HG03095 (cell line): ENCODE data around the gene ARHGAP31.

Experiments used
- ATAC-seq: cut with Tn5 transposase; IDR thresholded peaks from one replicate; pipeline ENCODE4 v1.9.1; 2021; ENCODE audit warnings: moderate library complexity; ENCODE audit not compliant: unreplicated experiment

The ARHGAP31 gene

DNA sequence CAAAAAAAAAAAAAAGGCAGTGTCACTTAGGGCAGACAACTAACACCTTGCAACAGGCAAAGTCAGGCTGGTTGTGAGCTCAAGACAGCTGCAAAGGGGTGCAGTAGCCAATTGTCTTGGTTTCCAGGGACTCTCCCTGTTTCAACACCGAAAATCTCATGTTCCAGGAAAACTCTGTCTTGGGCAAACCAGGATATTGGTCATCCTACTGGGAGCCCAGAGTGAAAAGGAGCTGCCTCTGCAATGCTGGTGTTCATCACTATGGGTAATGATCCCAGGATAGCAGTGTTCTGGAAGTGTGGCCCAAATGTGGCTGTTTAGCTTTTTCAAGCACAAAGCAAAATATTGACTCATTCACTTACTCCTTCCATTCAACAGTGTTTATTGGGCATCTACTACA is 82.6 kb downstream of the ARHGAP31 start:
- ATAC-seq, result no peak

DNA sequence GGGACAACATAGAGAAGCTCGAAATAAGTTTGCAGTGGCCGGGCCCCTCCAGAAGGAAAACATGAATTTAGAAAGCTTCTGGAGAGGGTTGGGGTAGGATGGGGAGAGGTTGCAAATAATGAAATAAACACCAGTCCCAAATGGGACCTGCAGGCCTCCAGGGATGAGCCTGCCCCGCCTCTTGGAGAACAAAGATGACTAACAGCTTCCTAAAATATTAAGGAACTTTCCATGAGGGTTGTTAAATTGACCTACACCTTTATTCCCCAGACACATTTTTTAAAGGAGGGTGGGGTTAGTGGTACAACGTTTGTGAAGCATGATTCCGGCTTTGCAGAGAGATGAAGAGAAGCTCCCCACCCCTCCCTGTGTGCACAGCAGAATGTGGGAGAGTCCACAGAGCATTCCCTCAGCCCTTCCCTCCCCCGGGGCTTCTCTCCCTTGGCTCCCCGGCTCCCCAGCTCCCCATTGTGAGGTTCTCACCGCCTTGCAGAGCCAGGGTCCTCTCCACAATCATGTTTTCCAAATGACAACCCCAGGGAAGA is 84.1 kb downstream of the ARHGAP31 start:
- no peak for ATAC-seq

DNA sequence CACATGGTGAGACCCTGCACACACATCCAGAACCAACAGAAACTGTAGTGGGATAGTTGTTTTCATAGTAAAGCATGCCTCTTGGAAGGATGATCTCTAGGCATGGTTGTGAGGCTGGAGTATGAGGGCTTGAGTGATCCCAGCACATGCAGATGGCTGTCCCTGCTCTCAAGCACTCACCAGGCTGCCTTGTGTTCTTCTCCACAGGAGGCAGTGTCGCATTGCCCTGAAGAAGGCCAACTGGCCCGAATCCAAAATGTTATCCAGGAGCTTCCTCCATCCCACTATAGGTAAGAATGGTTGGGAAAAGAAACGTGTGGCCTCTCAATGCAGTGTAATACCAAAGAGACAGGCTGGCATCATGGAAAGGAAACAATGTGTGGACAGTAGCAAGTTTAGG is 86.5 kb downstream of the ARHGAP31 start:
- ATAC-seq, result no peak

DNA sequence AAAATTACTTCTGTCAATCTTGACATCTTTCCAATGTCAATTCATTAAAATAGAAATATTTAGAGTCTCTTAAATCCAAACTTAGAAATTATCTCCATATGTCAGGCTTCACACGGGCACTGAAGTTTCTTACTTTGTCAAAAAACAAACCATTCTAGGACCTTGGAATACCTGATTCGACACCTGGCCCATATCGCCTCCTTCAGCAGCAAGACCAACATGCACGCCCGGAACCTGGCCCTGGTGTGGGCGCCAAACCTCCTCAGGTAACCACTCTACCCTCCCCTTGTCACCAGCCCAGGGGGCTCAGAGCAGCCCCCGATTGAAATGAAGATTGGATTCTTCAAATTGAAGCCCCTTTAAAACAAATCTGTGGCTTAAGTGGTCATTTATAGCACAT is 88.0 kb downstream of the ARHGAP31 start:
- no peak for ATAC-seq

DNA sequence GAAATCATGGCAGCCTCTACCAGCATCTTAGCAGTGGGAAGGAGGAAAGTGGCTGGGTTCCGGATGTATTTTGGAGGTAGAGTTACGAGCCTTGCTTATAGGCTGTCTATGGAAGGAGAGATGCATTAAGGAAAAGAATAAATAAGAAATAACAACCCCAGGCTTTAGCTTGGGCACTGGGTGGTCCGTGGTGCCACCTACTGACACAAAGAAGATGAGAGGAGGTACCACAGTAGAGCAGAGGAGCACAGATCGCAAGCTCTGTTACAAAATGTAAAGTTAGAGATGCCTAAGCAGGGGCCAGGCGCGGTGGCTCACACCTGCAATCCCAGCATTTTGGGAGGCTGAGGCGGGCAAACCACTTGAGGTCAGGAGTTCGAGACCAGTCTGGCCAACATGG is 94.4 kb downstream of the ARHGAP31 start:
- no peak for ATAC-seq

DNA sequence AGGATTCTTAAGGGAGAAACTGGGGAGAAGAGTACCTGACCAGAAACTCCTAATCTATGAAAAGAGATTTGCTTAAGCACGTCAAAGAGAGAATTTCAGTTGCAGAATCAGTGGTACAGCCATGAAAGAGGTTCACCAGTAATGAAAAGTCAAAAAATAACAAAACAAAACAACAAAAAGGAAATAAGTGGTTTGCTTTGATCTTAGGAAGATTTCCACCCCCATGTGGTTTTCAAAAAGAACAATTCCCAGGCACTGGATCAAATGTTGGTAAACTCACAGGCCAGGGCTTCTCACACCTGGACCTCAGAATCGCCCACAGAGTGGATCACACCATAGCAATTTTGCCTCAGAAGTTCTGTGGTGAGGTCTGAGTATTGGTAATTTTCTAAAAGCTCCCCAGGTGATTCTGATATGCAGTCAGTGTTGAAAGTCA is 101.8 kb downstream of the ARHGAP31 start:
- peak; percentile 71 for ATAC-seq

DNA sequence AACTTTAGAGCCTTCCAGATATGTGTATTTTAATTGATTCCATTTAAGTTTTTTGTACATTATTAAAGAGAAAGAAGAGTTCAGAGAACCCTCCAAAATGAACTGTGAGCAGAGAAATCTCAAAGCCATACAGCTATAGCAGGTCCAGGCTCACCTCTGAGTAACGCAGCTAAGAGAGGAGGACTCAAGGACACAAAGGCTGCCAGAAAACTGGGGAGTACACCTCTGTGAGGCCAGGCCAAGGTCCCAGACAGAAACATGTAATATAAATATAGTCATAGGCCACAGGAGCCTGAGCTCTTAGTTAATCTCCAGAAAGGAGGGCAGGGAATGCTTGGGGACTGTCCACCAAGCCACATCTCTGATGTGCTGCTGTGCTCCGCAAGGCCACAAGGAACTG is 102.7 kb downstream of the ARHGAP31 start:
- ATAC-seq, result no peak

DNA sequence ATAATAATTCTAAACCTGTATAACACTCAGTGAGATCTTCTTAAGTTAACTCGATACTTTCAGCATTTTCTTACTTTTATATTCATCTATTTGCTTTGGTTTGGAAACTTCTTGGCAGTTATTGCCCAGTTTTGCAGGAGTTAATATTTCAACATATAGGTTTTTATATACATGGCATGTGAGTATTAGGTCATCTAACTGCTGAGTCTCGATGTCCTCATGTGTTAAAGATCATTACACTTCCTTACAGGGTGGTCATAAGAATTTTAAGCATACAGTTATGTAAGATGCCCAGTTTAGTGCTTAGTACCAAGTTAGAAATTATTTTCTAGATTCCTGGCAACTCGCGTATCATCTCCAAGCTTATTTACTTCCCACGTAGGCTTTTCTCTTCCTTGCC is 106.3 kb downstream of the ARHGAP31 start:
- ATAC-seq, result no peak

DNA sequence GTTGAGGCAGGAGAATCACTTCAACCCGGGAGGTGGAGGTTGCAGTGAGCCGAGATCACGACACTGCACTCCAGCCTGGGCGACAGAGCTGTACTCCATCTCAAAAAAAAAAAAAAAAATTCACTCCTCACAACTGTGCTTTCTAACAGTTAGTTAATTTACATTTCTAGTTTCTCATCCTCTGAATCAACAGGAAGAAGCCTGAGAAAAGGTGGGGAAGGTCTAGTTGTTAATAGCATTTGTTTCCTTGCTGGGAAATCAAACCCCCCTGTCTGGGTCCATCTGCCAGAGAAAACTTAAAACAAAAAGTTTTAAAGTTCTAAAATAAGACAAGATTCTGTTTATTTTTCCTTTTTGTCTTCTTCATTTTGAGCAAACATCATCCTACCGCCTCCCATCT is 106.9 kb downstream of the ARHGAP31 start:
- ATAC-seq, result peak; percentile 56

DNA sequence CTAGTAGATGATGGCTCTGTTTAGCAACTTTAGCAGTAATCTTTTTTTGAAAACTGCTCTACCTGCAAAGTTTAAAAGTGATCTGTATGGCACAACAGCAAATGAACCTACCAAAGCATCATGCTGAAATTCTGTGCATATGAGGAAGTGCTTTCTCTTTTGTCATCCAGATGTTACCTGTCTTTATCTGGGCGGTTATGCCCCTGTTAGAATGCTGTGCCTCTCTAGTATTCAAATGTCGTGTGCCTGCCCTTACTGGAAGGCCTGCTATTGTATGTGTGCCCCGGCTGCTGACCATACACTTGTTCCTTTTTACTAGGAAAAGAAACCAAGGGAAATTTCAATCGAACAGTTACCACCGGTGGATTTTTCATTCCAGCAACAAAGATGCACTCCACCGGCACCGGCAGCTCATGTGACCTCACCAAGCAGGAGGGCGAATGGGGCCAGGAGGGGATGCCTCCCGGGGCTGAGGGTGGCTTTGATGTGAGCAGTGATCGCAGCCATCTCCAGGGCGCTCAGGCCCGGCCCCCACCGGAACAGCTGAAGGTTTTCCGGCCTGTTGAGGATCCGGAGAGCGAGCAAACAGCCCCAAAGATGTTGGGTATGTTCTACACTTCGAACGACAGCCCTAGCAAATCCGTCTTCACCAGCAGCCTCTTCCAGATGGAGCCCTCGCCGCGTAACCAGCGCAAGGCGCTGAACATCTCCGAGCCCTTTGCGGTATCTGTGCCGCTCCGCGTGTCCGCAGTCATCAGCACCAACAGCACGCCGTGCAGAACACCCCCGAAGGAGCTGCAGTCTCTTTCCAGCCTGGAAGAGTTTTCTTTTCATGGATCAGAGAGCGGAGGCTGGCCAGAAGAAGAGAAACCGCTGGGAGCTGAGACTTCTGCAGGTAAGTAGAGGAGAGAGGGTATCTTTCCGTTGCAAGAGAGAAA is 107.6 kb downstream of the ARHGAP31 start:
- peak; percentile 66 for ATAC-seq

DNA sequence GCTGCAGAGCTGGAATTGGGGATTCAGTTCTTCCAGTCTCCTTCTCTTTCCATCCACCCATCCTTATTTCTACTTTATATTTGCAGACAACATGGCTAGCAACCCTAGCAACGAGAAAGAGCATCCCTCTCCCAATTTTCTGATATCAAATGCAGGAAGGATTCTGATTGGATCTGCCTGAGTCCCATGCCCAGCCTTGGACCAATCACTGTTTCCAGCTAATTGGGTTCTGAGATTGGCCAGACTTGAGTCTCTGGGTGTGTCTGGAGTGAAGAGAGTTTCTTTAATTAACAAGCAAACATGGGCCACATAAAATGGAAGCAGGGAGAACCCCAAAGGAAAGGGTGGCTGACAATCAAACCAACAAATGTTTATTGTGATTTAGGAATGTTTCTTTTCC is 108.6 kb downstream of the ARHGAP31 start:
- no peak for ATAC-seq

DNA sequence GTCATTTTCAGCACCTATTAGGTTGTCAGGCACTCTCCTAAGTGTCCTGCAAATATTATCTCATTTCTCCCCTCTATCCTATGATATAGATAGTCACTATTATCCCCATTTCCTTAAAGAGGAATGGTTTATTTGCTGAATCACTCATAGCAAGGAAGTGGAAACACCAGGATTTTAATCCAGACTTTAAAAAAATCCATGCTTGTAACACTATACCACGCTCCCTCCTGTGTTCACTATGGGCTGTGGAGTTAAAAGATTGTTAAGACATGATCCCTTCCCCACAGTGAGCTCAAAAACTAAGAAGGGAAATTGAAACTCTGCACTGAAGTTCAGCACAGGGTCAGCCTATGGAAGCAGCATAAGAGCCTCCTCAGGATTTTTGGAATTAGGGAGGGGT is 109.0 kb downstream of the ARHGAP31 start:
- ATAC-seq, result no peak

DNA sequence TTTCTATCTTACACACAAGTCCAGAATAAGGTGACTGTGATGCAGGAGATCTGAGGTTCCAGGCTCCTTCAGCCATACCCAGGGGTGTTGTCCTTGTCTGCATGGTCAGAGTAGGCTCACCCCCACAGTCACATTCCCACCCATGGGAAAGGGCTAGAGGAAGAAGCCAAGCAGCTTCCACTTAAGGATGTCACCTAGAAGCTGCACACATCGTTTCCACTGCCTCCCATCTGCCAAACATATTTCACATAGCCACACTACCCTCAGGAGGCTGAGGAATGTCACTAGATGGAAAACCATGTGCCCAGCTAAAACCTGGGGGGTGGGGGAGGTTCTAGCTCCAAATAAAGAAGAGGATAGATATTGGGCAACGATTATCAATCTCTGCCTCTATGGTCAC is 111.1 kb downstream of the ARHGAP31 start:
- ATAC-seq, result no peak

DNA sequence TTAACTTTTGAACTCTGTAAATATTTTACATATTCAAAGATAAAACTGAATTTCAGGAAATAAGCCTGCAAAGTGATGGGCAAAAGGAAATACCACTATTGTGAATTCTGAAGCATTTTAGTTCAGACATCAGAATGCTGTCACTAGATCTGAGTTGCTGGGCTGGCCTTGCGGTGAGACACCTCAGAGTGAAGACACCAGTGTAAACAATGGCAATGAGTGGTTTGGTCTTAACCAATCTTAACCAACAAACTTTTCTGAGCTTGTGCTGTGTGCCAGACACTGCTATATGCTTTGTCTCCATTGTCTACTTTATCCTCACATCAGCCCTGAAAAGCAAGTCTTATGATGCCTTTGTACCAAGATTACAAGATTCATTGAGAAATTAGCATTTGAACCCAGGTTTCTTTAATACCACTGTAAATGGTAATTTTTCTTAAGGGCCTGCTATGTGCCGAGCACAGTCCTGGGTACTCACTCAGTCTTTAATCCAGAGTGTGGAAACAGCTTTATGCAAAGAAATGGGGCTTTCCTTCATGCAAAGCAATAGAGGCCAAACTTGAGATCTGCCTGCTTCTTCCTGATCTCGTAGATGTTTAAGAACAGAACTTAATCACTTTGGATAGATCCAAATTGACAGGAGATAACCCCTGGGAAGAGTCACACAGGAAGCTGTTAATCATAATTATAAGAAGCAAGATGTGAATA is 114.2 kb downstream of the ARHGAP31 start:
- no peak for ATAC-seq

DNA sequence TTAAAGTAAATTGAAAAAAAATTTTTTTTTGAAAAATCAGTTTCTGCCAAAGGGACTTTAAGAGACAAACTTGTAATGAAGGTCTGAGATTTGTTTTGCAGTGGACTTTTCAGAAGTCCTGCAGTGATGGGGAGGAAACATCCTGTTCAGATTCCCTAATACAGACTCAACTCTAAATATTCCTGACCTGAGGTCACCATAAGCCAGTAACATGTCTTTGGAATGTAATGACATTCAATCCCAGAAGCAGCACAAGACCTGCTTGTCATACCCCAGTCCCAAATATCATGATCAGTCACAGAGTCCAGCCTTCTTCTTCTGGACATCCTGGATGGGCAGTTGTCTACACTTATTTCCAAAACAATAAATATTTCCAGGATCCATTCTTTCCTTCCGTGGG is 115.7 kb downstream of the ARHGAP31 start:
- ATAC-seq, result no peak

DNA sequence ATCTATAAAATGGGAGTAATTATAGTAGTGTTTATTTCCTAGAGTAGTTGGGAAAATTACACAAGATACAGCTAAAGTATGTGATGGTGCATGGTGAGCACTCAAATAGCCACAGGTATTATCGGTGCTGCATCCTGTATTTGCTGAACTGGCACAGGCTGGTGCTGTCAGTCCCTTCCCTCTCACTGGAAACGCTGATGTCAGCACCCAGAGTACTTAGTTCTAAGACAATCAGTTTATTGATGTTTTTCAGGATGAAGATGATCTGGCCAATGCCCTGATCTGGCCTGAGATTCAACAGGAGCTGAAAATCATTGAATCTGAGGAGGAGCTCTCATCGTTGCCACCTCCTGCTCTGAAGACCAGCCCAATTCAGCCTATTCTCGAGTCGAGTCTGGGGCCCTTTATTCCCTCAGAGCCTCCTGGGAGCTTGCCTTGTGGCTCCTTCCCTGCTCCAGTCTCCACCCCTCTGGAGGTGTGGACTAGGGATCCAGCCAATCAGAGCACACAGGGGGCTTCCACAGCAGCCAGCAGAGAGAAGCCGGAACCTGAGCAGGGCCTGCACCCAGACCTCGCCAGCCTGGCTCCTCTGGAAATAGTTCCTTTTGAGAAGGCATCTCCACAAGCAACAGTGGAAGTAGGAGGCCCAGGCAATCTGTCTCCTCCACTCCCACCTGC is 119.6 kb downstream of the ARHGAP31 start:
- no peak for ATAC-seq

DNA sequence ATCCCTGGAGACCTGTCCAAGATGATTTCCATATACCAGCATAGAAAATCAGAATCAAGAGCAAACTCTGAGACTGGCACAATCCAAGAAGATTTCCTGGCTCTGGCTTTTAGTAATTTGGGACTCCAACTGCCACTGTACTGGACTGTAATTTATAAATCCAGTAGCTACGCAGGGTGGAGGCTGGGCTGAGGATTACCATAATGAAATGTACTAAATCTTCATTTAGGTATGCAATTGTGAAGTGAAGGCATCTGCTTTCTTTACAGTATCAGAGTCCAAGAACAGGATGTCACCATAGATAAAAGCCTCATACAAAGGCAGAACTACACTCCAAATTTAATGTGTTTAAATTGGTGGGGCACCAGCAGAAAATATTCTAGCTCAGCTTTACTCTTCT is 122.7 kb downstream of the ARHGAP31 start:
- no peak for ATAC-seq

DNA sequence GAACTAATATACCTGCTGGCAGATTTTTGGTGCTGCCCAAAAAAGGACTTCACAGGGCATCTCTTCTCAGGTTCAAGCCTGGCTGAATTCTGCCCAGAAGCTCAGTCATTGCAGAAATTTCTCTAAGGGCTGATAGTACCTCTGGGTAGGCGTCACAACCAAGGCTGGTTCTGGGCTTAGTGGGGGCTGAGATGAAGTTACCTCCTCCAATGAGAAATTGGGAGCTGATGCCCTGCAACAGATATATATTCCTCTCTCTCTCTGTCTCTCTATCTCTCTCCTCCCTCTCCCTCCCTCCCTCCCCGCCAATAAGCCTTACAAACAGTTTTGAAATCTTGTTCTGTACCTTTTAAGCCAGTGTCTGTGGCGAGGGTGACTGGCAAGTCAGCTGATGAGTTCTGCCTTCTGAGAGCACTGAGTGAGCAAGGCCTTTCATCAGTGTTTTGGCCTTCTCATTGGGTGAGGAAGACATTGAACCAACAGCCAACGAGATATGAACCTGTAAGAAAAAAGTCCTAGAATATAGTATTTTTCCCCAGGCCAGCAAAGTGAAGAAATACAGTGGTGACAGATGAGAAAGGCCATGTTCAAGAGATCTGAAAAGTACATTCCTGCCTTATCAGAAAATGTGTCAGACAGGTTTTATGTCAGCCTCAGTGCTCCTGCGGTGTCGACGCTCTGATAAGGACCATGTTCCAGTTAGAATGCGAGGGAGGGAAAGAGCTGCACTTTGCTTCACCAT is 123.8 kb downstream of the ARHGAP31 start:
- no peak for ATAC-seq

DNA sequence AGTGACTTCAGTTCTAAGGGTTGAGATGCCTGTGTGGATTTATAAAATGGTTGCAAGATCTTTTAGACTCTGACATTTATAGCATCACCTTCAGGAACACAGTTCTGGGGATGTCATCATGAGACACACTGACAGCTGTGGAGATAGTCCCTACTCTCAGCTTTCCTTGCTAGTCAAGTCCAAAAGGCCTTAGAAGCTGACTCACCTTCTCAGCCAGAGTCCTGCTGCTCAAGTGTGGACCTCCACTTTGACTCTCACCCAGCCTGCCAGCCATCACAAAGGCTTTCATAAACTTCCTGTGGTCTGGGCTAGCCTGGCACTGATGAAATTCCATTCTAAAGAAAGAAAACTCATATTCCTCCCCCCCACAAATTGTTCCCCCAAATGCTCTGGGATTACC is 124.5 kb downstream of the ARHGAP31 start:
- no peak for ATAC-seq

DNA sequence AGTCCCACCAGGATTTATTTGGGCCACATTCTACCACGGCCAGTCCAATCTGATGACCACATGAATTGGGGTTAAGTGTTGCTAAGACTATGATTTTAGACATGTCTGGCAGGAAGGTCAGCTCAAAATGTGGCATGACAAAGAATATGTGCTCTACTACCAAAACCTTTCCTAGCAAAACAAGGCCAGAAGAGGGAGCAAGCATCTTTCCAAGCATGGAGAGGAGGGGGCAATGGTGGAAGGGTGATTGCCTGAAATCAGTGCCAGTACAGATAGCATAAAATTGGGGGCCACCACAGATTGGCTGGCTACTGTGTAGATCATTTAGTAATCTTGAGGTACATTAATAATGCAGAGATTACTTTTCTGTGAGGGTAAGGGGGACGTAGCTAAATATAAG is 126.0 kb downstream of the ARHGAP31 start:
- no peak for ATAC-seq

DNA sequence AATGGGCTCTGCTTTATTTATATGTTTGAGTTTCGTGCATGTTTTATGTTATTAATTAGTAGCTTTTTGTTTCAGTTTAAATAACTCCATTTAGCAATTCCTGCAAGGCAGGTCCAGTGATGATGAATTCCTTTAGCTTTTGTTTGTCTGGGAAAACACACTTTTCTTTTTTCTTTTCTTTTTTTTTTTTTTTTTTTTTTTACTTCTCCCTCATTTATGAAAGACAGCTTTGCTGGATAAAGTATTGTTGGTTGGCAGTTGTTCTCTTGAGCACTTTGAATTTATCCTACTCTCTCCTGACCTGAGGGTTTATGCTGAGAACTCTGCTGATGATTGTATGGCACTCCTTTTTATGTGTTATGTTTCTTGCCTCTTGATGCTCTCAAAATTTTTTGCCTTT is 133.5 kb downstream of the ARHGAP31 start:
- ATAC-seq, result no peak
